ENCODE measurements around the gene INHBB.

The INHBB gene

DNA sequence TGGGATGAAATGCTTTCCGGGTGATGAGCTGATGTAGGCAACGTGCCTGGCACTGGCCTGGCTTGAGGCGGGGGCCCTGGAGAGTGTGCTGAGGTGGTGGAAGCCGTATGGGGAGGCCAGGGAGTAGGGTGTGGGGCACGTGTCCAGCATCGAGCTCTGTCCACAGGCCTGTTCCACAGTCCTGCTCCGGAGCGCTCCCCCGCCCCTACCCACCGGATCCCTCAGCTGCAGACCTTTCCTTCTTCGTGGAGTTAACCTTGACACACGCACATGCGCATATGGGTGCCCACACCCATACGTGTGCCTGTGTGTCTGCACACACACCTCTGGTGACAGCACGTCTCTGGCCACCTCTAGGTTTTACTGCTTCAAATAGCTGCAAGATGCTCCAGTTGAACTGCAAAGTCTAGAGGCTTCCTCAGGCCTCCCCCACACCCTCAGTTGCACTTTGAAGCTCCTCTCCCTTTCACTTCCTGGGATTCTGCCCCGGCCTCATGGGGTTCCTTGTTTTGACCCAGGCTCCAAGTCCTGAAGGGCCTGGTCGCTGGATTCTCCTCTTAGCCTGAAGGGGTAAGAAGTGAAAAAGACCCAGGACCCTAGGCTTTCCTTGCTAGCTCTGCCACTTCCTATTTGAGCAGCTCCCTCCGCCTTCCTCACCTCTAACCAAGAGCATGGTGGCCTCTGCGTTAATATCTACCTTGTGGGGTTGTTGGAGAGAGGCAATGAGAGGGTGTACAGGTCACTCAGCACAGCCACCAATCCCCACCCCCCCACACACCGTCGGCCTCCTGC is 49.5 kb downstream of the INHBB start:
- TF ChIP-seq GATA2 (IDR thresholded peaks at IDR 0.05; ENCODE audit: low read depth, low read length) = no peak
- TF ChIP-seq GATA3 (IDR thresholded peaks at IDR 0.05; ENCODE audit: low read depth, low read length) = no peak

GRCh38 chr2:120396013-120396860 is 50.3 kb downstream of the INHBB start:
- TF ChIP-seq GATA3 (IDR thresholded peaks at IDR 0.05; ENCODE audit: low read depth, low read length) = no peak
- TF ChIP-seq GATA2 (IDR thresholded peaks at IDR 0.05; ENCODE audit: low read depth, low read length) = no peak

GRCh38 chr2:120396861-120397811 is 51.2 kb downstream of the INHBB start:
- TF ChIP-seq GATA3 (IDR thresholded peaks at IDR 0.05; ENCODE audit: low read depth, low read length) = no peak
- no peak for TF ChIP-seq GATA2 (IDR thresholded peaks at IDR 0.05; ENCODE audit: low read depth, low read length)

GRCh38 chr2:120398051-120398995 is 52.4 kb downstream of the INHBB start:
- TF ChIP-seq GATA3 (IDR thresholded peaks at IDR 0.05; ENCODE audit: low read depth, low read length) = no peak
- TF ChIP-seq GATA2 (IDR thresholded peaks at IDR 0.05; ENCODE audit: low read depth, low read length) = no peak

- TF ChIP-seq GATA2 (IDR thresholded peaks at IDR 0.05; ENCODE audit: low read depth, low read length) = no peak
These were observed 53.3 kb downstream of the INHBB start for GRCh38 chr2:120398996-120399888.

GRCh38 chr2:120399889-120400240 is 53.9 kb downstream of the INHBB start:
- no peak for TF ChIP-seq GATA3 (IDR thresholded peaks at IDR 0.05; ENCODE audit: low read depth, low read length)
- TF ChIP-seq GATA2 (IDR thresholded peaks at IDR 0.05; ENCODE audit: low read depth, low read length) = no peak

- TF ChIP-seq GATA3 (IDR thresholded peaks at IDR 0.05; ENCODE audit: low read depth, low read length) (no peak), GATA2 (IDR thresholded peaks at IDR 0.05; ENCODE audit: low read depth, low read length) (no peak)
These were observed 54.6 kb downstream of the INHBB start for GRCh38 chr2:120400551-120400950.

Data from SH-SY5Y (cell line).